Activated CD8-positive, alpha-beta memory T cell treated with anti-CD3 and anti-CD28 coated beads, Interleukin-2, amount 50 U/mL, for 48 hours (primary cell): ENCODE measurements around the gene OR5A1.
"Not testable (repeated sequence)": the region's sequence is repeated elsewhere in the genome, so short reads cannot be mapped to it uniquely, and the experiment has no call there.

Source experiments
- DNase-seq: peaks from one replicate; pipeline ENCODE4 v3.0.0-alpha.2; 2020

OR5A1 gene

DNA sequence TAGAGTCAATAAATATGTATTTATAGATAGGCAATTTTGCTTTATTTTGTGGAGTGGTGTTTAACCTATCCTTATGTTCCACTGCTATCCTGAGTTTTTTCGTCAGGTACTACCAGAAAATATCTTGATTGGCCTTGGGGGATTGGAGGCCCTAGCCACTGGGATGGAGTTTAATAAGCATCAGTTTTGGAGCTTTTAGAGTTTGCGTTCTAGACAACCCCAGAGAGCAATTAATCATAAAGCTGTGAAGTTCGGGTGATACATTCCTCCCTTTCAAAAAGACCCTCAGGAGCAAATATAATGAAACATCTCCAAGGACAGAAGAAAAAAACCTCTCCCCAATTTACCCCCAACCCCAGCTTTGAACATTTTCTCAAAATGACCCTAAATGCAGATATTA, at the start of gene OR5A1:
Gene OR5A1 (plus strand): TSS at position 301 of the 400 bp plus-strand sequence. CDS start 6,700 bp downstream, outside the sequence.
- no peak for DNase-seq

DNA sequence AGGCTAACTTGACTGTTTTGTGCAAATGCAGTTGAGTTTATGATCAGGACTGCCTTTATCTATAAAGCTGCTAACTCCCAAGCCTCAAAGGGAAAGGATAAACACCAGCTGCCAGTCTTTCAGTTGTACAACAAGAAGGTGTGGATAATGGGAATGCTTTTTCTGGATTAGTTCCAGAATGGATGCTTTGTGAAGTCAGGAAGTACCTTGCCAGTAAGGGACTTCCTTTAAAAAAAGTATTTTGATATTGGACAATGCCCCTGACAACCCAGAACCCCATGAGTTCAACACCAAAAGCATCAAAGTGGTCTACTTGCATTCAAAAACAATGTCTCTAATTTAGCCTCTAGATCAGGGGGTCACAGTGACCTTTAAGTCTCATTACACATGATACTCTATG, 42.1 kb upstream of the OR5A1 start:
- no peak for DNase-seq

- DNase-seq: no peak
Measured at GRCh38 chr11:59400461-59401261, 35.6 kb upstream of the OR5A1 start.

DNA sequence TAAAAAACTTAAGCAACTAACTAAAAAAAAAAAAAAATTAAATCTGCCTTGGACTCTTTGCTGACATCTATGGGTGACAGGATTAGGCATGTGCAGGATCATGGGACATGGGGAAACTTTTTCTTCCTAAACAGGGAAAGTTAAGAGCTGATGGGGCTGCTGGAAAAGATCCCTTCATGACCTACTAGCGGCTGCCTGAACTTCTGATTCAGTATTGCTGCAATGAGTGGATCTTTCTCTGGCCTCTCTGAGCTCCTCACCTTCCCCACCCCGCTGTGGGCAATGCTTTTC, 35.1 kb upstream of the OR5A1 start:
- DNase-seq: no peak

GRCh38 chr11:59403546-59403945, 32.7 kb upstream of the OR5A1 start:
- no peak for DNase-seq

DNA sequence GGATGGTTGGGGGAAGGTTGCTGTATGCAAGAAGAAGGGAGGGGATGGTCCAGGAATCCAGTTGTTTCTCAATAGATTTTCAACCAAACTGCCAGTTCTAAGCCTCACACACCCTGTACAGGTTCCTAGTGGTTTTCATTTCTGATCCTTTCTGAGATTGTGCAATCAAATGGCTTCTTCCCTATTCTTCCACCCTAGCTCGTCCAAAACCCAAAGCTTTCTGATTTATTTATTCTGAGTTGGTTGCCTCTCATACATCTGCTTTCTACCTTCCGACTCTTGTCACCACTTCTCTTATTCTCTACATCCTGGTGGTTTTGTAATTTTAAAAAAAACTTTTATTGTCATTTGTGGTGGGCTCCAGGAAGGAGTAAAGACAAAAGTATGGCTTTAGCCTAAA, 22.6 kb upstream of the OR5A1 start:
- DNase-seq: no peak

GRCh38 chr11:59415111-59415510, 21.2 kb upstream of the OR5A1 start:
- DNase-seq: no peak

- DNase-seq: no peak
Measured at GRCh38 chr11:59416613-59417012, 19.7 kb upstream of the OR5A1 start.

- no peak for DNase-seq
Measured at GRCh38 chr11:59417023-59417422, 19.2 kb upstream of the OR5A1 start.

DNA sequence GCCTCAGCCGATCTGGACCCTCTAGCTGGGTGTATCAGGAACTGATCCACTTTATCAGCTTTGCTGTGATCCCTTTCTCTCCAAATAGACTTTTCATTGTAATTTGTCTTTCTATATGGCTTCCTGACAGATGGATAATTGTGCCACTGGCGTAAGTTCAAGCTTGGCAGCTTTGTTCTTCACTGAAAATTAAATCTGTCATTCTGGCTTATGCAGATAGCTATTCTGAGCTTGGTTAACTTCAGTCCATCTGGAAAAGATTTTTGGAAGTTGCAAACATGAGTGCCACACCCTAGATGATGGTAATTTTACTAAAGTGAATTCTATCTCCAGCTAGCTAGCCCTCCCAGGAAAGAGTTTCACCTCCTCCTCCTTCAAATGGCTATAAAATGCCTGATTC, 18.1 kb upstream of the OR5A1 start:
- DNase-seq: no peak

- DNase-seq: no peak
Measured at GRCh38 chr11:59423835-59424234, 12.4 kb upstream of the OR5A1 start.

DNA sequence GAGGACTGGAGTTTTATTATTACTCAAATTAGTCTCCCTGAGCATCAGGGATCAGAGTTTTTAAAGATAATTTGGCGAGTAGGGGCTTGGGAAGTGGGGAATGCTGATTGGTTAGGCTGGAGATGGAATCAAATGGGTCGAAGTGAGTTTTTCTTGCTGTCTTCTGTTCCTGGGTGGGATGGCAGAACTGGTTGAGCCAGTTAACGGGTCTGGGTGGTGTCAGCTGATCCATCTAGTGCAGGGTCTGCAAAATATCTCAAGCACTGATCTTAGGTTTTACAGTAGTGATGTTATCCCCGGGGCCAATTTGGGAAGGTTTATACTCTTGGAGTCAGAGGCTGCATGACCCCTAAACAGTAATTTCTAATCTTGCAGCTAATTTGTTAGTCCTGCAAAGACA, 11.1 kb upstream of the OR5A1 start:
- DNase-seq: no peak

DNA sequence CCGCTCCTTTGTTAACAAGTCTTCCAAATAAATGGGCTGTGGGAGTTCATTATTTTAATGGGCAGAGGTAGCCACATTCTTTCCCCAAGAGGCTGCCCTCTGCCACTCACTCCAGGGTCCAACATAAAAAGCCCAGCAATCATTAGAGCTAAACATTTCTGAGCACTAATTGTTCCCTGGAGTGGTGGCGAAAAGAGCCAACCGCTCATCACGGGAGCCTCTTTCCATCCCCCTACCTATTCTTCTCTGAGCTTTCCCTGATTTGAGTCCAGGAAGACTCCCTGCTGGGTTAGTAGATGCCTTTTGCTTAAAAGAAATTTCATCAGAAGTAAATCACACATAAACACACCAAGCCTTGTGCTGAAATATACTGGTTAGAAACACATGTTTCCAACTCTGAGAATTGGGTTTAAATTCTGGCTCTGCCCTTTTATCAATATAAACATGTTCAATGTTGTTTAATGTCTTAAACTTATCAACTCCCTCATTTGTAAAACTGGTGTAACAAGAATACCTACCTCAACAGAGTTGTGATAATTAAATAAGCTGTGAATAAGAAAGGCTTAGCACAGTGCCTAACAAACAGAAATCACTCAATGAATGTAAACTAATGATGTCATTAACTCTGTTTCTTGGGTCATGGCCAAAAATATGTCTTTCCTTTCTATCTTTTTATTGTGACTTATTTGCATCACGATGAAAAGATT, 9.8 kb upstream of the OR5A1 start, which contains the start of gene OR5A2:
Gene OR5A2 (minus strand): TSS at position 53 of the 707 bp plus-strand sequence. CDS start 3,460 bp downstream, outside the sequence.
- no peak for DNase-seq

DNA sequence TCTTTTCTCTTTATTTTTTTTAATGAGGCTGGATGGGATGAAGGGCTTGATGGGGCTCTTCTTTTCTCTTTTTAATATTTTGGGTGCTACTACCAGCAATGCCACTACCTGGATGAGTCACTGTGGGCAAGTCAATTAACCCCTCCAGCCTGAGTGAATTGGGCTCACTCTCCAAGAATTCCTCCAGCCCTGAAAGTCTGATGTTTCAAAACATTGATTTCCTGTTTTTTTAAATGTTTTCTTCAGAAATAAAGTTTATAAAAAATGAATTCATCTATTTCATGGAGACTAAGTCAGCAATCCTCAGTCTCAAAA, 9.2 kb upstream of the OR5A1 start:
- no peak for DNase-seq

GRCh38 chr11:59429924-59430516, 6.2 kb upstream of the OR5A1 start:
- no peak for DNase-seq

GRCh38 chr11:59437770-59438169, 1.5 kb downstream of the OR5A1 start:
- DNase-seq: no peak

- not testable (repeated sequence) for DNase-seq
Measured at GRCh38 chr11:59445624-59446023, 9.4 kb downstream of the OR5A1 start.

GRCh38 chr11:59448484-59448883, 12.2 kb downstream of the OR5A1 start:
- DNase-seq: no peak

GRCh38 chr11:59456661-59457060, 20.4 kb downstream of the OR5A1 start, which contains the start of gene OR4D6:
TSS of gene OR4D6 (plus strand) at chr11:59456961. CDS start at chr11:59456961, 0 bp downstream.
- no peak for DNase-seq

DNA sequence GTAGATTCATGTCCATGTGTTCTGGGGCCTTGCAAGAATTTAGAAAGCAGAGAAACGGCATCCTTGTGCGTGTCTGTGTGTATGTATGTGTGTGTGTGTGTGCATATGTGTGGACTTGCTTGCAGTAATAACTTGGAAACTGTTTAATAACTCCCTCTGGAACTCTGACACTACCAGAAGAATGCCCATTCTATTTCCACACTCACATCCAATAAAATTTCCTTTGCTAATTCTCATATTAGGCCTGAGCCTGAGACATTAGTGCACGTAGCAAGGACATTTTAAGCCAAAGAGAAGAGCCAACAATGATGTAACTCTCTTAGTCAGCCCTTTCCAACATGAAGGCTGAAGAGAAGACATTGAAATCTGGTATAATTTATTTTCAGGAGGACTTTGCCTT, 23.6 kb downstream of the OR5A1 start:
- no peak for DNase-seq

DNA sequence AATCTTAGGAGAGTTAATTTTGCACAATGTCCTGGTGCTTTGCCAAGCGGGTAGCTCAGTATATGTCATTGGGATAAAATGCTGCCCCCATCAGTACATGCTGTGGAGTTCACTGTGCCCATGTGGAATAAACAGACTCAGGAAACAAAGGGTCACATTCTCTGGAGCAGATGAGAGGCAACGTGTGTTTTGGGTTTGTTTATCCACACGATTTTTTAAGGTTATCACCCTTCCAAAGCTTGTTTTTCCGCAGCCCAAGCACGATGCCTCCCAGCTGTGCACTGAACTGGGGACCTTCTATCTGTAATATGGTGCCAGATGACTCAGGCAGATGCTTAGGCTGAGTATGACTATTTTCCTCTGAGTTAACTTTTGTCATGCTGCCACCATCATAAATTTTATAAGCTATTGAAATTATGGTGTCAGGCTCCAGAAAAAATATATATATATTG, 26.9 kb downstream of the OR5A1 start:
- DNase-seq: no peak

DNA sequence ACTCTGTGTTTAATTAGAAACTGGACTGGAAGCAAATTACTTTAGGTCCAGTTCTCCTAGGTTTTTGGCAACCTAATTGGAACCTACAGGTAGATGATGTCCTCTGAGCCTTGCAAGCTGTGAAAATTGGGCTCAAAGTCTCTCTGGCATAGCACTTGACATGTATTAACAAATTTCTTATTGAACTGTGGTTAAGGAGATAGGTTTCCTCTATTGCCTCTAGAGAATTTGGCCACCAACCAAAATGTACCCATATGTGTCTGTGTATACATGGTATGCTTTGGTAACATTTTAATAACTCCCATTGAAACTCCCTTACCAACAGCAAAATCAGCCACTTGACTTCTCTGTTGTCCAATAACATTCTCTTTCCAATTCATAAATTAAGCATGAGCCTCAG, 36.7 kb downstream of the OR5A1 start, which contains the start of gene OR4D10:
Gene OR4D10 (plus strand): TSS at position 301 of the 400 bp plus-strand sequence. CDS start 4,115 bp downstream, outside the sequence.
- DNase-seq: no peak

- no peak for DNase-seq
Measured at GRCh38 chr11:59475176-59475575, 38.9 kb downstream of the OR5A1 start.

DNA sequence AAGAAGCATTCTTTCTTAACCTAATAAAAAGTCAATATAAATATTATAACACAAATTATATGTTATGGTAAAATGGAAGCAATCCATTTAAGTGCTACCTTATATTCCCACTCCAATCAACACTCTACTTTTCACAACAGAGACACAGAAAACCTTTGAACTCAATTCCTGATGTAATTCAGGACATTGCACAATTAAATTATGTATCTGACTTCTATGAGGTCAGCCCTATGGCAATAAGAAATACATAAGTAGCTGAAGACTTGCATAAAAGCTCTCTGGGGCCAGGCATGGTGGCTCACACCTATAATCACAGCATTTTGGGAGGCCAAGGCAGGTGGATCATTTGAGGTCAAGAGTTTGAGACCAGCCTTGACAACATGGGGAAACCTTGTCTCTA, 43.6 kb downstream of the OR5A1 start:
- DNase-seq: no peak
